HEK293 (cell line): ENCODE results near the gene SLC5A10.

ENCODE experiments used
- IKZF3 ChIP-seq: fragments of 450-650 bp; IDR thresholded peaks from 2 replicates; pipeline ENCODE4 v1.5.0; 2018; ENCODE audit warnings: missing biosample characterization, mild to moderate bottlenecking, missing genetic modification characterization, moderate library complexity
- MYNN ChIP-seq: fragments of 450-650 bp; formaldehyde crosslinking; IDR thresholded peaks from 2 replicates; pipeline ENCODE4 v1.5.1; 2016; ENCODE audit warnings: missing biosample characterization, missing genetic modification characterization, borderline replicate concordance
- PRDM10 ChIP-seq: fragments of 450-650 bp; formaldehyde crosslinking; IDR thresholded peaks from 2 replicates; pipeline ENCODE4 v1.5.1; 2016; ENCODE audit warnings: missing biosample characterization, missing genetic modification characterization
- REPIN1 ChIP-seq: fragments of 450-650 bp; formaldehyde crosslinking; IDR thresholded peaks from 2 replicates; pipeline ENCODE4 v1.5.1; 2017; ENCODE audit warnings: missing biosample characterization, missing genetic modification characterization, low read depth
- SP3 ChIP-seq: fragments of 450-650 bp; formaldehyde crosslinking; IDR thresholded peaks from 2 replicates; pipeline ENCODE4 v1.5.1; 2016; ENCODE audit warnings: missing biosample characterization, missing genetic modification characterization
- ZBTB20 ChIP-seq: fragments of 450-650 bp; formaldehyde crosslinking; IDR thresholded peaks from 2 replicates; pipeline ENCODE4 v1.5.1; 2016; ENCODE audit warnings: missing biosample characterization, missing genetic modification characterization
- ZBTB49 ChIP-seq: fragments of 450-650 bp; formaldehyde crosslinking; IDR thresholded peaks from 2 replicates; pipeline ENCODE4 v1.5.1; 2016; ENCODE audit warnings: missing biosample characterization, missing genetic modification characterization, low read depth
- ZNF112 ChIP-seq: fragments of 450-650 bp; formaldehyde crosslinking; IDR thresholded peaks from 2 replicates; pipeline ENCODE4 v1.5.0; 2017; ENCODE audit warnings: missing biosample characterization, missing genetic modification characterization
- ZNF140 ChIP-seq: fragments of 450-650 bp; formaldehyde crosslinking; IDR thresholded peaks from 2 replicates; pipeline ENCODE4 v1.5.1; 2016; ENCODE audit warnings: missing biosample characterization, missing genetic modification characterization
- ZNF16 ChIP-seq: fragments of 450-650 bp; formaldehyde crosslinking; IDR thresholded peaks from 2 replicates; pipeline ENCODE4 v1.5.1; 2016; ENCODE audit warnings: low read depth, missing biosample characterization, missing genetic modification characterization
- ZNF184 ChIP-seq: fragments of 450-650 bp; IDR thresholded peaks from 2 replicates; pipeline ENCODE4 v1.5.1; 2018; ENCODE audit warnings: missing biosample characterization, mild to moderate bottlenecking, missing genetic modification characterization
- ZNF24 ChIP-seq: fragments of 450-650 bp; formaldehyde crosslinking; IDR thresholded peaks from 2 replicates; pipeline ENCODE4 v1.5.1; 2016; ENCODE audit warnings: missing biosample characterization, missing genetic modification characterization
- ZNF266 ChIP-seq: fragments of 450-650 bp; formaldehyde crosslinking; IDR thresholded peaks from 2 replicates; pipeline ENCODE4 v1.5.1; 2016; ENCODE audit warnings: missing biosample characterization, missing genetic modification characterization, low read depth
- ZNF324 ChIP-seq: fragments of 450-650 bp; formaldehyde crosslinking; IDR thresholded peaks from 2 replicates; pipeline ENCODE4 v1.5.1; 2016; ENCODE audit warnings: missing biosample characterization, missing genetic modification characterization
- ZNF488 ChIP-seq: fragments of 450-650 bp; formaldehyde crosslinking; IDR thresholded peaks from 2 replicates; pipeline ENCODE4 v1.5.1; 2016; ENCODE audit warnings: missing biosample characterization, missing genetic modification characterization
- ZNF510 ChIP-seq: fragments of 450-650 bp; formaldehyde crosslinking; IDR thresholded peaks from 2 replicates; pipeline ENCODE4 v1.5.1; 2018; ENCODE audit warnings: mild to moderate bottlenecking, missing genetic modification characterization, missing biosample characterization; ENCODE audit not compliant: insufficient replicate concordance
- ZNF558 ChIP-seq: fragments of 450-650 bp; formaldehyde crosslinking; IDR thresholded peaks from 2 replicates; pipeline ENCODE4 v1.5.1; 2016; ENCODE audit warnings: missing biosample characterization, missing genetic modification characterization
- ZNF560 ChIP-seq: fragments of 450-650 bp; formaldehyde crosslinking; IDR thresholded peaks from 2 replicates; pipeline ENCODE4 v1.5.1; 2017; ENCODE audit warnings: missing biosample characterization, missing genetic modification characterization, borderline replicate concordance
- ZNF561 ChIP-seq: fragments of 450-650 bp; IDR thresholded peaks from 2 replicates; pipeline ENCODE4 v1.5.1; 2018; ENCODE audit warnings: missing biosample characterization, missing genetic modification characterization, borderline replicate concordance
- ZNF658 ChIP-seq: fragments of 450-650 bp; formaldehyde crosslinking; IDR thresholded peaks from 2 replicates; pipeline ENCODE4; 2016; ENCODE audit warnings: missing biosample characterization, missing genetic modification characterization
- TF ChIP-seq, protein P1 (sequence below): fragments of 450-650 bp; formaldehyde crosslinking; IDR thresholded peaks from 2 replicates; pipeline ENCODE4 v1.5.1; 2016; ENCODE audit warnings: missing biosample characterization, missing genetic modification characterization
- TF ChIP-seq, protein P2 (sequence below): fragments of 450-650 bp; formaldehyde crosslinking; IDR thresholded peaks from 2 replicates; pipeline ENCODE4 v1.5.1; 2017; ENCODE audit warnings: missing biosample characterization, missing genetic modification characterization
- TF ChIP-seq, protein P3 (sequence below): fragments of 450-650 bp; formaldehyde crosslinking; conservative IDR thresholded peaks from 2 replicates; pipeline ENCODE4 v1.5.1; 2016; ENCODE audit warnings: low read depth, missing biosample characterization, missing genetic modification characterization

The SLC5A10 gene

GRCh38 chr17:18981642-18982424 lies 29.9 kb downstream of the SLC5A10 start (continued):
- no peak for TF ChIP-seq ZNF184
- TF ChIP-seq ZNF16 (tag by site-specific recombination) = no peak
- no peak for TF ChIP-seq MYNN (tag by site-specific recombination)
- no peak for TF ChIP-seq ZNF488
- 0 out of 2 replicates have a peak, but pooled peaks have one; percentile 65 for TF ChIP-seq ZNF558 (tag by site-specific recombination)
- TF ChIP-seq ZNF560 (tag by site-specific recombination) = no peak
- TF ChIP-seq ZNF510 (tag by site-specific recombination) = no peak
- peak; percentile 70; the same call in 1 of the 2 replicates for TF ChIP-seq ZNF24
- TF ChIP-seq, protein P1, sequence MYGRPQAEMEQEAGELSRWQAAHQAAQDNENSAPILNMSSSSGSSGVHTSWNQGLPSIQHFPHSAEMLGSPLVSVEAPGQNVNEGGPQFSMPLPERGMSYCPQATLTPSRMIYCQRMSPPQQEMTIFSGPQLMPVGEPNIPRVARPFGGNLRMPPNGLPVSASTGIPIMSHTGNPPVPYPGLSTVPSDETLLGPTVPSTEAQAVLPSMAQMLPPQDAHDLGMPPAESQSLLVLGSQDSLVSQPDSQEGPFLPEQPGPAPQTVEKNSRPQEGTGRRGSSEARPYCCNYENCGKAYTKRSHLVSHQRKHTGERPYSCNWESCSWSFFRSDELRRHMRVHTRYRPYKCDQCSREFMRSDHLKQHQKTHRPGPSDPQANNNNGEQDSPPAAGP (tag by site-specific recombination) = 0 out of 2 replicates have a peak, but pooled peaks have one; percentile 18
- no peak for TF ChIP-seq ZNF140 (tag by site-specific recombination)
- TF ChIP-seq ZNF658 (tag by site-specific recombination) = no peak
- TF ChIP-seq, protein P2, sequence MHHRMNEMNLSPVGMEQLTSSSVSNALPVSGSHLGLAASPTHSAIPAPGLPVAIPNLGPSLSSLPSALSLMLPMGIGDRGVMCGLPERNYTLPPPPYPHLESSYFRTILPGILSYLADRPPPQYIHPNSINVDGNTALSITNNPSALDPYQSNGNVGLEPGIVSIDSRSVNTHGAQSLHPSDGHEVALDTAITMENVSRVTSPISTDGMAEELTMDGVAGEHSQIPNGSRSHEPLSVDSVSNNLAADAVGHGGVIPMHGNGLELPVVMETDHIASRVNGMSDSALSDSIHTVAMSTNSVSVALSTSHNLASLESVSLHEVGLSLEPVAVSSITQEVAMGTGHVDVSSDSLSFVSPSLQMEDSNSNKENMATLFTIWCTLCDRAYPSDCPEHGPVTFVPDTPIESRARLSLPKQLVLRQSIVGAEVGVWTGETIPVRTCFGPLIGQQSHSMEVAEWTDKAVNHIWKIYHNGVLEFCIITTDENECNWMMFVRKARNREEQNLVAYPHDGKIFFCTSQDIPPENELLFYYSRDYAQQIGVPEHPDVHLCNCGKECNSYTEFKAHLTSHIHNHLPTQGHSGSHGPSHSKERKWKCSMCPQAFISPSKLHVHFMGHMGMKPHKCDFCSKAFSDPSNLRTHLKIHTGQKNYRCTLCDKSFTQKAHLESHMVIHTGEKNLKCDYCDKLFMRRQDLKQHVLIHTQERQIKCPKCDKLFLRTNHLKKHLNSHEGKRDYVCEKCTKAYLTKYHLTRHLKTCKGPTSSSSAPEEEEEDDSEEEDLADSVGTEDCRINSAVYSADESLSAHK = peak; percentile 32; the same call in 1 of the 2 replicates
- no peak for TF ChIP-seq ZNF324 (tag by site-specific recombination)
- no peak for TF ChIP-seq ZBTB49 (tag by site-specific recombination)
- TF ChIP-seq ZBTB20 (tag by site-specific recombination) = peak; percentile 74
- no peak for TF ChIP-seq ZNF266 (tag by site-specific recombination)
- TF ChIP-seq REPIN1 (tag by site-specific recombination) = no peak
- TF ChIP-seq IKZF3 (tag by site-specific recombination) = peak; percentile 42; the same call in 1 of the 2 replicates
- TF ChIP-seq ZNF561 (tag by site-specific recombination) = no peak
- TF ChIP-seq ZNF112 = no peak
- peak; percentile 78 for TF ChIP-seq PRDM10 (tag by site-specific recombination)
- TF ChIP-seq SP3 (tag by site-specific recombination) = no peak
- TF ChIP-seq, protein P3, sequence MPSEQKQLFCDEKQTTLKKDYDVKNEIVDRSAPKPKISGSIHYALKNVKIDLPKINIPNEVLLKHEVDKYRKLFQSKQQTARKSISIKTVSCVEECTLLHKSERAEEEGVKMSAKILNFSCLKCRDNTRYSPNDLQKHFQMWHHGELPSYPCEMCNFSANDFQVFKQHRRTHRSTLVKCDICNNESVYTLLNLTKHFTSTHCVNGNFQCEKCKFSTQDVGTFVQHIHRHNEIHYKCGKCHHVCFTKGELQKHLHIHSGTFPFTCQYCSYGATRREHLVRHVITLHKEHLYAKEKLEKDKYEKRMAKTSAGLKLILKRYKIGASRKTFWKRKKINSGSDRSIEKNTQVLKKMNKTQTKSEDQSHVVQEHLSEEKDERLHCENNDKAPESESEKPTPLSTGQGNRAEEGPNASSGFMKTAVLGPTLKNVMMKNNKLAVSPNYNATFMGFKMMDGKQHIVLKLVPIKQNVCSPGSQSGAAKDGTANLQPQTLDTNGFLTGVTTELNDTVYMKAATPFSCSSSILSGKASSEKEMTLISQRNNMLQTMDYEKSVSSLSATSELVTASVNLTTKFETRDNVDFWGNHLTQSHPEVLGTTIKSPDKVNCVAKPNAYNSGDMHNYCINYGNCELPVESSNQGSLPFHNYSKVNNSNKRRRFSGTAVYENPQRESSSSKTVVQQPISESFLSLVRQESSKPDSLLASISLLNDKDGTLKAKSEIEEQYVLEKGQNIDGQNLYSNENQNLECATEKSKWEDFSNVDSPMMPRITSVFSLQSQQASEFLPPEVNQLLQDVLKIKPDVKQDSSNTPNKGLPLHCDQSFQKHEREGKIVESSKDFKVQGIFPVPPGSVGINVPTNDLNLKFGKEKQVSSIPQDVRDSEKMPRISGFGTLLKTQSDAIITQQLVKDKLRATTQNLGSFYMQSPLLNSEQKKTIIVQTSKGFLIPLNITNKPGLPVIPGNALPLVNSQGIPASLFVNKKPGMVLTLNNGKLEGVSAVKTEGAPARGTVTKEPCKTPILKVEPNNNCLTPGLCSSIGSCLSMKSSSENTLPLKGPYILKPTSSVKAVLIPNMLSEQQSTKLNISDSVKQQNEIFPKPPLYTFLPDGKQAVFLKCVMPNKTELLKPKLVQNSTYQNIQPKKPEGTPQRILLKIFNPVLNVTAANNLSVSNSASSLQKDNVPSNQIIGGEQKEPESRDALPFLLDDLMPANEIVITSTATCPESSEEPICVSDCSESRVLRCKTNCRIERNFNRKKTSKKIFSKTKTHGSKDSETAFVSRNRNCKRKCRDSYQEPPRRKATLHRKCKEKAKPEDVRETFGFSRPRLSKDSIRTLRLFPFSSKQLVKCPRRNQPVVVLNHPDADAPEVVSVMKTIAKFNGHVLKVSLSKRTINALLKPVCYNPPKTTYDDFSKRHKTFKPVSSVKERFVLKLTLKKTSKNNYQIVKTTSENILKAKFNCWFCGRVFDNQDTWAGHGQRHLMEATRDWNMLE (tag by site-specific recombination) = no peak; the same call in 1 of the 2 replicates
